ENCODE results near the gene GATB. TPM values are rescaled to one million over a fixed set of nuclear protein-coding genes. Genes with fewer than 3 reads are reported as not detected.

Gene GATB
- total RNA-seq, 1 experiment from 2014 or later, result 20.4 TPM

GRCh38 chr4:151688003-151688784 is 72.6 kb downstream of the GATB start:
- Histone ChIP-seq H3K27me3 (ENCODE audit: low read length) (no peaks in the 10 kb centered on the region), H3K4me2 (ENCODE audit: low read length) (no peak overlapping the region), H2AFZ (ENCODE audit: low read length) (no peak overlapping the region), H3K27ac (ENCODE audit: low read length) (no peak overlapping the region), H3K4me1 (ENCODE audit: insufficient read depth, low read length) (peaks cover 25% of the 10 kb centered on the region), H3K9me3 (ENCODE audit: low read length) (no peaks in the 10 kb centered on the region), H4K20me1 (ENCODE audit: low read length) (no peaks in the 10 kb centered on the region), H3K36me3 (ENCODE audit: low read depth, low read length) (no peaks in the 10 kb centered on the region), H3K9ac (ENCODE audit: low read length) (no peak overlapping the region), H3K79me2 (ENCODE audit: low read length) (no peaks in the 10 kb centered on the region), H3F3A (ENCODE audit: low read length, unreplicated experiment) (no peaks in the 10 kb centered on the region), H3K9me2 (replicated peaks; ENCODE audit: low read length) (no peaks in the 10 kb centered on the region), H3K4me3 (ENCODE audit: low read length) (no peak overlapping the region)
- no peak for TF ChIP-seq EZH2 (IDR thresholded peaks at IDR 0.05; ENCODE audit: low read length, unreplicated experiment)
- TF ChIP-seq EZH2phosphoT487 (IDR thresholded peaks at IDR 0.05; ENCODE audit: borderline replicate concordance, low read length), result no peak
- no peak for TF ChIP-seq CTCF (conservative IDR thresholded peaks at IDR 0.05; ENCODE audit: low read depth, low read length)
- no peak for DNase-seq
- ChIA-PET POLR2A (ENCODE audit: unreplicated experiment) (no interaction called here), CTCF (no interaction called here)
- intact Hi-C loops (cut with micrococcal nuclease), result no loop called here
- BruUV-seq (replicated peaks), result no TSS peak
- no peak for ATAC-seq

GRCh38 chr4:151687021-151687640 is 73.7 kb downstream of the GATB start:
- Histone ChIP-seq H3K9me3 (ENCODE audit: low read length) (no peaks in the 10 kb centered on the region), H3K27ac (ENCODE audit: low read length) (no peak overlapping the region), H3K36me3 (ENCODE audit: low read depth, low read length) (no peaks in the 10 kb centered on the region), H3K4me2 (ENCODE audit: low read length) (no peak overlapping the region), H3K4me3 (ENCODE audit: low read length) (no peak overlapping the region), H3K79me2 (ENCODE audit: low read length) (no peaks in the 10 kb centered on the region), H3K4me1 (ENCODE audit: insufficient read depth, low read length) (peaks cover 25% of the 10 kb centered on the region), H3K9ac (ENCODE audit: low read length) (no peak overlapping the region), H3K9me2 (replicated peaks; ENCODE audit: low read length) (no peaks in the 10 kb centered on the region), H2AFZ (ENCODE audit: low read length) (no peak overlapping the region), H3K27me3 (ENCODE audit: low read length) (no peaks in the 10 kb centered on the region), H4K20me1 (ENCODE audit: low read length) (no peaks in the 10 kb centered on the region), H3F3A (ENCODE audit: low read length, unreplicated experiment) (no peaks in the 10 kb centered on the region)
- POLR2A ChIA-PET (ENCODE audit: unreplicated experiment), result interaction anchor here (0.8 kb wide), 1 partner anchor 588 kb away, joined by 20 read pairs; no protein-coding TSS in a partner anchor
- DNase-seq (no peak), ATAC-seq (no peak)
- no peak for TF ChIP-seq EZH2phosphoT487 (IDR thresholded peaks at IDR 0.05; ENCODE audit: borderline replicate concordance, low read length)
- TF ChIP-seq CTCF (conservative IDR thresholded peaks at IDR 0.05; ENCODE audit: low read depth, low read length), result no peak
- TF ChIP-seq EZH2 (IDR thresholded peaks at IDR 0.05; ENCODE audit: low read length, unreplicated experiment), result no peak
- intact Hi-C loops (cut with micrococcal nuclease), result no loop called here
- CTCF ChIA-PET, result no interaction called here
- BruUV-seq (replicated peaks), result no TSS peak

- no peak overlapping the region for H3K27ac ChIP-seq (ENCODE audit: low read length)
- intact Hi-C loops (cut with micrococcal nuclease), result no loop called here
- no peaks in the 10 kb centered on the region for H4K20me1 ChIP-seq (ENCODE audit: low read length)
- CTCF ChIA-PET, result no interaction called here
- POLR2A ChIA-PET (ENCODE audit: unreplicated experiment), result interaction anchor here (0.6 kb wide), 1 partner anchor 45 kb away, joined by 3 read pairs; no protein-coding TSS in a partner anchor
- H2AFZ ChIP-seq (ENCODE audit: low read length), result no peak overlapping the region
- no peak overlapping the region for H3K9ac ChIP-seq (ENCODE audit: low read length)
- no peak overlapping the region for H3K4me3 ChIP-seq (ENCODE audit: low read length)
- H3K27me3 ChIP-seq (ENCODE audit: low read length), result no peaks in the 10 kb centered on the region
- TF ChIP-seq EZH2phosphoT487 (IDR thresholded peaks at IDR 0.05; ENCODE audit: borderline replicate concordance, low read length) (no peak), CTCF (conservative IDR thresholded peaks at IDR 0.05; ENCODE audit: low read depth, low read length) (no peak), EZH2 (IDR thresholded peaks at IDR 0.05; ENCODE audit: low read length, unreplicated experiment) (no peak)
- H3K4me1 ChIP-seq (ENCODE audit: insufficient read depth, low read length), result peaks cover 12% of the 10 kb centered on the region
- H3K9me2 ChIP-seq (replicated peaks; ENCODE audit: low read length), result no peaks in the 10 kb centered on the region
- DNase-seq (no peak), ATAC-seq (no peak)
- H3K79me2 ChIP-seq (ENCODE audit: low read length), result no peaks in the 10 kb centered on the region
- BruUV-seq (replicated peaks), result no TSS peak
- no peaks in the 10 kb centered on the region for H3F3A ChIP-seq (ENCODE audit: low read length, unreplicated experiment)
- no peaks in the 10 kb centered on the region for H3K9me3 ChIP-seq (ENCODE audit: low read length)
- no peaks in the 10 kb centered on the region for H3K36me3 ChIP-seq (ENCODE audit: low read depth, low read length)
- H3K4me2 ChIP-seq (ENCODE audit: low read length), result no peak overlapping the region
Observed at GRCh38 chr4:151685303-151685702, 75.5 kb downstream of the GATB start.
